GM21390 (cell line): ENCODE measurements around the gene SPOP.
"Not testable (repeated sequence)": the region's sequence is repeated elsewhere in the genome, so short reads cannot be mapped to it uniquely, and the experiment has no call there.

Source experiments
- ATAC-seq: cut with Tn5 transposase; IDR thresholded peaks from one replicate; pipeline ENCODE4 v1.9.1; 2021; ENCODE audit not compliant: unreplicated experiment

The SPOP gene

DNA sequence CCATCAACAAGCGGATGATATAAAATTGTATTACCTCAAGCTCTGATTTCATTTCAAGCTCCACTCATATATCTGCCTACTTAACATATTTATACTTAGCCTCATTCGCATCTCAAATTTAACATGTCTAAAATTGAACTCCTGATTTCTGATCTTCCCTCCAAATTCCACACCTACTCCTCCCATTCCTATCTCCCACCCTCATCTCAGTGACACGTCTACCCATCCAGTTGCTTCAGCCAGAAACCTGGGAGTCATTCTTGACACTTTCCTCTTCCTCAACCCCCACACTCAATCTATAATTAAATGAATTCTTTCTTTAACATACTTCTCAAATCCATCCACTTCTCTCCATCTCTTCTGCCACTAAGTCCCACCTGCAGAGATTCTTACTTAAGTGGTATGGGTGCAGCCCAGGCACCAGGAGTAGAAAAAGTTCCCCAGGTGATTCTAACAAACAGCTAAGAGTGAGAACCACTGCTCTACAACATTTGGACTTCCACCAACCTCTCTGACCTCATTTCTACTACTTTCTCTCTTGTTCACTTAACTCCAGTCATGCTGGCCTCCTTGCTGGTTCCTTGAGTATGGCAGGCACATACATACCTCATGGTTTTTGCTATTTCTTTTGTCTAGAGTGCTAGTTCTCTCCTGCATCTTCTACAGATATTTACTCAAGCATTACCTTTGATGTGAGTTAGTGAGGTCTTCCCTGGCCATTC is 18.1 kb downstream of the SPOP start:
- no peak for ATAC-seq

DNA sequence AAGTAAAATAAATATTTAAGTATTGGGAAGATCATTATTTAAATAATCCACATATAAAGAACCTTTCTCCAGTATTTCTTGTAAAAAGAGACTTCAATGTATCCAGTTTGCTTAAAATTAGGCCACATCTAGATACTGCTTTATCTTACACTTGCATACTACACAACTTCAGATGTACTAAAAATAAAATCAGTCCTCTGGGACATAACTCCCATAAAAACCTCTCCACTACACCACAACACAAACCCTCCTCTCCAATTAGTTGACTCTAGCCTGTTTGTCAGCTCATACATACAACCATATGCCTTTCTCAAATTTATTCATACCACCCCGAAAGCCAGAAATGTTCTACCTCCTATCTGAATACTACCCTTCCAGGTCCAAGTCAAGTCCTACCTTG is 21.6 kb downstream of the SPOP start:
- no peak for ATAC-seq

DNA sequence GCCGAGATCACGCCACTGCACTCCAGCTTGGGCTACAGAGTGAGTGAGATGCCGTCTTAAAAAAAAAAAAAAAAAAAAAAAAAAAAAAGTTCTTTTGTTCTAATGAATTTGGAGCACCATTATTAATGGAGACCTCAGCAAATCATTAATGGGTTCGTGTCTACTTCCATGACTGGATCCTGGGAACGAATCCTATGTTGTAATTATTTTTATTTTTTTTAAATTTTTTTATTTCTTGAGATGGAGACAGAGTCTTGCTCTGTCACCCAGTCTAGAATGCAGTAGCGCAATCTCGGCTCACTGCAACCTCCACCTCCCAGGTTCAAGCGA is 30.7 kb downstream of the SPOP start:
- ATAC-seq = no peak

DNA sequence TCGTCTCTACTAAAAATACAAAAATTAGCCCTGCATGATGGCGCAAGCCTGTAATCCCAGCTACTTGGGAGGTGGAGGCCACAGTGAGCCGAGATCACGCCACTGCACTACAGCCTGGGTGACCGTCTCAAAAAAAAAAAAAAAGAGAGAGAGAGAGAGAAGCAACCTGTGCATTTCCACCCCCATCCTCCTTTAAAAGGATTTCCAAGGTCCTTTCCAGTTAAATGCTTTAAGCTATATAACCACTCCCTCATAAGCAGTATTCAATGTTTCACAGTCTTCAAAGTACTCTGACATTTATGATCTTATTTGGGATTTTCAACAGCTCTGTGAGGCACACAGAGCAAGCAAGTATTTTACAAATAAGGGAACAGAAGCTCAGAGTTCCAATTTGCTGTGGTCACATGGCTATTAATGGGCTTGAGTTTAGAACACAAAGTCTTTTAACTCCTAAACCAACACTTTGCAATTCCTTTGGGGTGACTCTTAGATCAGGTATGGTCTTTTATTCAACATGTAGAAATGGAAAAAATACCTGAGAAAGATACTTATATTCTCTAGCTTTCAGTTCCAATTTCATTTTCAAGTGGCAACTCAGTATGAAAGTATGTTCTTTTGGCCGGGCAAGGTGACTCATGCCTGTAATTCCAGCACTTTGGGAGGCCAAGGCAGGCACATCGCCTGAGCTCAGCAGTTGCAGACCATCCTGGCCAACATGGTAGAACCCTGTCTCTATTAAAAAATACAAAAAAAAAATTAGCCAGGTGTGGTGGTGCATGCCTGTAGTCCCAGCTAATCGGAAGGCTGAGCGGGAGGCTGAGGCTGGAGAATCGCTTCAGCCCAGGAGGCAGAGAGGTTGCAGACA is 31.3 kb downstream of the SPOP start:
- no peak for ATAC-seq

DNA sequence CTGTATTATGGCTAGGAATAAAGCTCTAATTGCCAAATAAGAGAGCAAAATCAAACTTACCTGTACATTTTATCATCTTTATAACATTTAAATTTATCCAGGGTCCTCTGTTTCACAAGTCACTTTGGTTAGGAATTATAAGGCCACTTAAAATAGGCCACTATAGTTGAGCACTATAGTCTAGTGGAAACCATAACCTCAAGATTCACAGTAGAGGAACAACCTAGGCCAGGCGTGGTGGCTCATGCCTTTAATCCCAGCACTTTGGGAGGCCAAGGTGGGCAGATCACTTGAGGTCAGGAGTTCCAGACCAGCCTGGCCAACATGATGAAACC is 31.9 kb downstream of the SPOP start:
- not testable (repeated sequence) for ATAC-seq

DNA sequence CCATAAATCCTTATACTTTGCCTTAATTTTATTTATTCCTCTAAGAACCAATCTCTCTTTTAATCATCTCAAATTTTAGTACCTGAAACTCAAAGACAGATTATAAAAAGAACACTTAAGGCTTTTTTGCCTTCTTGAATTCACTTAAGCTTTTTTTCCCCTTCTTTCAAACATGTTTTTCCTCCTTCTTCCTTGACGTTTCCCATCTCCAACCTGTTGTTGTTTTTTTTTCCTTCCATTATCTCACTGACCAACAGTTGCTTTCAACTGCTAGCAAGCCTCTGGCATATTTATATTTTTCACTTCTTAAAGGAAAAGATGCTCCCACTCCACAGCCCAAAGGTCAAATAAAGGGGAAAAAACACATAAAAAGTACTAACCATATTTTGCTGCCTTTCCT is 32.2 kb downstream of the SPOP start:
- ATAC-seq = no peak

DNA sequence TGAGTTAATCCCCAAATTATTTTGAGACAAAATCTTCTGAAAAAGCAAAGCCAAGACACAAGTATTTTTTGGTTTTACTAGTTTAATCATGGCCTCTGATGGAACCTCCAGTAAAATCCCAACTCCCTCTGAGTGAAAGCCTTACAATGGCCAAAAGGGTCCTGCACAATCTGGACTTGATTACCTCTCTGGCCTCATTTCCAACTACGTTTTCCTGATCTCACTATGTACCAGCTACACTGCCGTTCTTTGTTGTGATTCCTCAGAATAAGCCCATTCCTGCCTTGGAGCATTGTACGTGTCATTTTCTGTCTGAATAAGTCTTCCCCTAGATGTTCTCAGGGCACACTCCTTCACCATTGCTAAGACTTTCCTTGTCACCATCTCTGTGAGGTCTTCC is 37.3 kb downstream of the SPOP start:
- ATAC-seq = no peak

DNA sequence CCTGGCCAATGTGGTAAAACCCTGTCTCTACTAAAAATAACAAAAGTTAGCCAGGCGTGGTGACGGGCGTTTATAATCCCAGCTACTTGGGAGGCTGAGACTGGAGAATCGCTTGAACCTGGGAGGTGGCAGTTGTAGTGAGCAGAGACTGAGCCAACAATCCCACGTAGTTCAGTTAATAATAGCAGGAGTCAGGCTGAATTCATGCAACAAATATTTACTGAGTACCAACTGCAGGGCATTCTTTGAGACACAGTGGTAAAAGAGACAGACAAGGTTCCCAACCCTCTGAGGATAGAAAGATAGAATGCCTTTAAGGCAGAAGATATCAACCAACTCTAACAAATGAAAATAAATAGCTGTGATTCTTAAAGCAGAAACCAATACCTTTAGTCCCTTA is 39.1 kb downstream of the SPOP start:
- no peak for ATAC-seq

DNA sequence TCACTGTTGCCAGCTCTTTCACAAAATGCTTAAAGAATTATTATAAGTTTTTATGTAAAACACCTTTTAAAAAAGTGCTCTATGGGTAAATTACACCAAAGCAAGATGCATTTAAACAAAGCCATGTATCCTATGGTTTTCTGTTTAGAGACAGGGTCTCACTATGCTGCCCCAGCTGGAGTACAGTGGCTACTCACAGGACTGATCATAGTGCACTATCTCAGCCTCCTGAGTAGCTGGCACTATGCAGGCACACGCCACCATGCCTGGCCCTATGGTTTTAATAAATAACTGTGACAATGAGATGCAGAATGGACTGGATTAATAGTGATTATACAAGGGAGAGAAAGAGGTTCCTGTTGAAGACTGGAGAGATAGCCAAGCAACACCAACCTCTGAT is 40.2 kb downstream of the SPOP start:
- no peak for ATAC-seq

DNA sequence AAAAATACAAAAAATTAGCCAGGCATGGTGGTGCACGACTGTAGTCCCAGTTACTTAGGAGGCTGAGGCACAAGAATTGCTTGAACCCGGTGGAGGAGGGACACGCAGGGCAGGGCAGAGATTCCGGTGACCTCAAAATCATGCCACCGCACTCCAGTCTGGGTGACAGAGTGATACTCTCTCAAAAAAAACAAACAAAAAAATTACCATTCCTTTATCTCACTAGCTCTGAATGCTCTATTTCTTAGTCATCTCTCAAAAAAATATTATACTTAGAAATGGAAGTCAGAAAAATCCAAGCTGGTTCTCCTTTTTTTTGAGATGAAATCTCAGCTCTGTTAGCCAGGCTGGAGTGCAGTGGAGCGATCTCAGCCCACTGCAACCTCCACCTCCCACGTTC is 40.8 kb downstream of the SPOP start:
- no peak for ATAC-seq

DNA sequence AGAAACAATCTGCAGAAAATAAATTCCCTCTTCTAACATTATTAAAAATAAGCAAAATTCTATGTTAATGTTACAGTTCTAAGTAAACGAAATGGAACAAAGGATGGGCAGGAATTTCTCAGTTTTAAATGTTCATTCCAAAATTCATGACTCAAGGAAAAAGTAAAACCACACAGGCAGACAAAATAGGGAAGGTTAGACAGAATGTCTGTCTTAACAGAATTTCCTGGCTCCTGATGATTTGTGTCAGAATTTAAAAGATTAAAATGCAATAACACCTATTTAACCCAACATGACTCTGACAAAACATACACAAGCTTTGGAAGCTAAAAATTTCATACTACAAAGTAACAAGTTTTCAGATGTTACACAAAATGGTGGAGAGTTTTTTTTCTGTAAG is 42.8 kb downstream of the SPOP start:
- ATAC-seq = no peak

DNA sequence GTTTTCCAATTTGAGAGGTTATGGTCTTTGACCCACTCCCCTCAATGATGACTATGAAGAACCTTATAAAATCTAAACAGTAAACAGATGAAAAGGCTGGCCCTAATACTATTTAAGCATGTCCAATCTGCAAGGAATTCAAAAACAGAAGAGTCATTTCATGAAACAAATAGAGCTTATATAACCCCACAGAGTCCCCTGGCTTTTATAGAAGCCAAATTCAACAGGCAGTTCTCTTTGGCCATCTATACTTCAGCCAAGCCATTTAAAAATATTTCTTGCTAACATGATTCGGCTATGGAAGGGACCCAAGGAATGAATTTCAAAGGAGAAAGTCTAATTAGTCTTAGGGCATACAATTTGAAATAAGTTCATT is 43.4 kb downstream of the SPOP start:
- no peak for ATAC-seq

DNA sequence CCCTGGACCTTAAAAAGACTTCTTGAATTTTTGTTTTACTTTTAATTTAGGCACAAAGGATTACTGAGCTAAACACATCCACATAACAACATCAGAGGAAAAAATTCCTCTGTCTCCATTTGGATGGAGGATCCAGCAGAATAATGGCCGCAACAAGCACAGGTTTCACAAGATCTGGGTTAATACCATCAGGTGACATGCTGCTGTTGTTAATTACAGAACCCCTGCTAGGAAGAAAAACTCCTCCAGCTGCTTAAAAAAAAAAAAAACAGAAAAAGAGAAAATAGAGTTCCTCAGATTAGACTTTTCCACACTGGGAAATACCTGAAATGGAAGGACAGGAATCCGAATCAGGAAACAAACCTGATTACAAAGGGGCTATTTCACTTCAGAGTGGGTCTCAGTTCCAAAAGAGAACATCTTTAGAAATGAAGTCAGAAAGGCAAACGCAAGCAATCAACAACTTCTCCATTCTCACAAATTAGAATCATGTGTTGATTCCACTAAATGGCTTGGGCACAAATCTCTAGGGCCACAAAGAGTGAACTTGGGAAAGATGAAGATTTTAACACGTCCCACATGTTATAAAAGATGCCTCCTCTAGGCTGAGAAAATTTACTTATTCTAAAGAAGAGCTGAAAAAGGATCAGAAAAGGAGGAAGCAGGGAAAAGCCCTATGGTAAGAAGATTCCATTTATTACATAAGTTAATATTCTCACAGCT is 44.0 kb downstream of the SPOP start:
- no peak for ATAC-seq

DNA sequence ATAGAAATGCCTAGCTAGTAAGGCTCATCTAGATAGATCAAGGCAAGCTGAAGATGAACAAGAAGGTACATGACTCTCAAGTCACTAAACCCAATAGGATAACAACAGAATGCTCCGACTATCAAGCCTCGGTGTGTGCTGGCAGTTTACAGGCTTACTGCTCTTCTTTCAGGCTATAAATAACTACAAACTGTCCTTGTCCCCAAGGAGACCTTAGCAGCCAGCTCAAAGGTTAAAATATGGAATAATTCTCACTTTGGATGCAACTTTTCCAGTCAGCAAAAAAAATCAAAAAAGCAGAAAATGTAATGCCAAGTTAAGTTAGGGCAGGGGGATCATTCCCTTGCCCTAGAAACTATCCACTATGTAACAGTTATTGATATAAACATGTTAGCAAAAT is 44.6 kb downstream of the SPOP start:
- no peak for ATAC-seq

DNA sequence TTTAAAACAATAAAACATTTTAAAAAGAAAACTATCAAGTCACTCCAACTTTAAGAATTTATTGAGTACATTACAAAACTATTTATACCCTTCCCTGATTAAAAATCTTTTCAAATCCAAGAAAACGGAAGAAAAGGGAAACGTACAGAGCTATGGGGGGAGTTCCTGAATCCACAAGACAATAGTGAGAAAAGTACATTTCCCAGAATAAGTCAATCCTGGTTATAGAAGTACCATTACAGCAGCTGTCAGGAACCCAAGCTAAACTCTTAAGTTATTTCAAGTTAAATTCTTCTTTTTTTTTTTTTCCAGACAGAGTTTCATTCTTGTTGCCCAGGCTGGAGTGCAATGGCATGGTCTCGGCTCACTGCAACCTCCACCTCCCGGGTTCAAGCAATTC is 45.7 kb downstream of the SPOP start:
- no peak for ATAC-seq

DNA sequence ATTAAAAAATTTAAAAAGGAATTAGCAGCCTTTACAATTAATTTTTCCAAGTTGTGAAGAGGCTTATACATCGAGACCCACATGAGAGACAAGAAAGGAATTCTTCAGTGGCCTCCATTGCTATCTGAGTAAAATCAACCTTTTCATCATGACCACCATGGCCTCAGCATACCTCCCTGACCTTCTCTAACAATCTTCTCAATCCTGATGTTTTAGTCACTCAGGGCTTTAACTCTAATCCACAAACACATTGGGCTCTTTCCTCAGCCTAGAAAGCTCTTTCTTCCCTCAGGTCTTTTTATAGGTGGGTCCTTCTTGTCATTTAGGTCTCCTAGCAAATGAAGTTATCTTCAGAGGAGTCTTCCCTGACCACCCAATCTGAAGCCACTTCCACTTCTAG is 46.4 kb downstream of the SPOP start:
- ATAC-seq = no peak

DNA sequence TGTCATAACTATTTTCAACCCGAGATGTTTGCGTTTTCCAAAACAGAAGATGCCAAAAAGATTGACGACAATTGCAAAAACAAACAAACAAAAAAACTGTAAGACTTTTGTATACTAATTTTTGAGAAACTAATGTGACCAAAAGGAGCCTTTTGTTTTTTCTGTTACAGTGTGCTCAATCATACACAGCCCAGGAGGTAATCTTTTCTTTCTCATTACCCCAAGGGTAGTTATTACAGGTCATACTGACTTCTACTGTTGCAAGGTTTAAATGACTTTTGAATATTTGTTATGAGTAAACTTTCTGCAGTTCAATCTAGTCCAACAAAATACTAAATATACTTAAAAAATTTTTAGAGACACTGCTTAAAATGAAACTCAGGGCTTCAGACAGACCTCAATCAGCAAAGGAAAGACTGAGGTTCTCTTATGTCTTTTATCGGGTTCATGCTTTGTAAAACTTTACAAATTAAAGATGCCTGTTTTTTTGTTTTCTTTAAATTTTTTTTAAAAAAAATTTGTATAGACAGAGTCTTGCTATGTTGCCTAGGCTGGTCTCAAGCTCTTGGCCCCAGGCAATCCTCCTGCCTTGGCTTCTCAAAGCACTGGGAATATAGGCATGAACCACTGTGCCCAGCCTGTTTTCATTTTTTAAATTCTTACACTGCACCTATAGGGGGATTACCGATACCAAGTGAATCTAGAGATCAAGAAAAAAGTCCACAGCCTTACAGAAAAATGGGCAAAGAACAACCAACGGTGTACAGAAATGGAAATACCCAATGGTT is 47.6 kb downstream of the SPOP start:
- ATAC-seq = no peak

DNA sequence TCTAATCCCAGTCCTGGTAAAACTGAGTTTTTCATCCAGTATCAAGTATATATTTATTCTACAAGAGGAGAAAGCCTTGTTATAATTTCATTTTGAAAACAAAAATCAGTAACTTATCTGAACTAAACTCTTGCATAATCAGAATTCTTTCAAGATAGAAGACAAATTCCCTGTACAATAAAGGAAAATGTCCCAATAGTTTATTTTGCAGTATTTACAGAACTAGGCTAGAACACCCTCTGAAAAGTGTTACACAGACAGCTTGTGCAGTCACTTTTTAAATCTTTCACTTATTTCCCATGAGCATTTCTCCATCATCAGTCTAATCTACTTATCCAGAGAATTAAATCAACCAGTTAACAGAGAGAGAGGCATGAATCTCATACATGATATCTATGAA is 48.5 kb downstream of the SPOP start:
- ATAC-seq = no peak

DNA sequence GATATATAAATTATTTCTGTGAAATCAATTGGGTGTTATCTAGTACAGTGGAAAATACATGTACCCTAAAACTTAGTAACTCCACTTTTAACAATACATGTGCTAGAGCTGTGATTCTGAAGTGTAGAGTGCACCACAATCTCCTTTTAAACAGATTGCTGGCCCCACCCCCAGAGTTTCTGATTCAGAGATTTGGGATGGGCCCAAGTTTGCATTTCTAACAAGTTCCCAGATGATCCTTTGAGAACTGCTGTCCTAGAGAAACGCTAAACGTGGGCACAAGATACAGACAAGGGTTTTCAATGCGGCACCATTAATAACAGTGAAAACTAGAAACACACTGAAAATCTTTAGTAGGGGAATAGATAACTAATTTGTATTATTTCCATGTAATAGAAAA is 53.0 kb downstream of the SPOP start:
- no peak for ATAC-seq

DNA sequence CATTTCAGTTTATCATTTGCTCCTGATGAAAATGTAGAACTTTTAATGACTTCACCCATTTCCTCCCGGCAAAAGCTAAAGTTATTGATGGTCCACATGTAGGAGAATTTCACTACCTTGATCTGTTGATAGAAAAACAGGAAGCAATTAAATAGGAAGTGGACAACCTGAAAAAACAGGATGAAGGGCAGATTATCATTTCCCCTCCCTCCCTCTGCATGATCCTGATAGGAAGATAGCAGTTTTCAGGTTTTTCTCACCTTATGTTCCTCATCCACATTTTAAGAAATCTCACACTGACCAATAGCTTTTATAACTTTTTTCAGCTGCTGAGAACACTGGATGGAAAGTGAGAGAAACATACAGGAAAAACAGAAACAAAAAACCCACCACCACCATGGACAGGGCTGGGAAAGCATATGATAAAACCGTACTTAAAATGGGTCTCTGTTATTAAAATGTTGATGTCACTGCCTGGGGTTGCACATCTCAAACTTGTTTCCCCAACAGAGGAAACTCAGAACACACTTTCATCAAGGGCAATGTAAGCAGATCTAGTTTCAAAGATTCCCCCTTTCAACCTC is 55.9 kb downstream of the SPOP start:
- ATAC-seq = no peak

DNA sequence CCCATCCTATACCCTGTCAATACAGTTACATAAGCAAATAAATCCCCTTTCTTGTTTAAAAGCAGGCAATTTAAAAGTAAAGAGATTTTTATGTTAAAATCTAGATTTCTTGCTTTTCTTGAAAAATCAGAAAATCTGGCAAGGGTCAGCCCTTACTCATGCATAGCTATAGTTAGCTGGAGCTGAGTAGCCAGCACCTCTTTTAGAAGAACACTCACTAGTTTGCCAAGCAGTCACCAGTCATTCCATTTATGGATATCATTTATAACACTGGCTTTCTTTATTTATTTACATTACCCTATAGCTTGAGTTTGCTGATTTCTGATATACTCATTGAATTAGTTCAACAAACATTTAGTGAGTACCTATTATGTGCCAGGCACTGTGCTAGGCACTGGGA is 56.5 kb downstream of the SPOP start:
- no peak for ATAC-seq
